K562 (cell line): ENCODE measurements around the gene NDUFAF3. TPM values are rescaled to one million over a fixed set of nuclear protein-coding genes. Genes with fewer than 3 reads are reported as not detected.
A peak's percentile ranks its signal among the peaks of the same experiment; 100 is the strongest.

Source experiments
- CHCHD3 ChIP-seq: fragments of 250-450 bp; sonication (Bioruptor Pico); IDR thresholded peaks from 2 replicates; pipeline ENCODE4 v2.1.2; 2022; ENCODE audit warnings: mild to moderate bottlenecking
- ELF4 ChIP-seq: fragments of 450-650 bp; formaldehyde crosslinking; IDR thresholded peaks from 2 replicates; pipeline ENCODE4 v1.4.0; 2022; ENCODE audit warnings: missing genetic modification characterization
- EWSR1 ChIP-seq: fragments of 450-650 bp; IDR thresholded peaks from 2 replicates; pipeline ENCODE4 v1.6.1; 2018; ENCODE audit warnings: borderline replicate concordance, mild to moderate bottlenecking, low read depth, moderate library complexity; ENCODE audit not compliant: partially characterized antibody
- FOXM1 ChIP-seq, 2 experiments: fragments of 450-650 bp in 1 of 2; sonication (generic) in 1 of 2; formaldehyde crosslinking in 1 of 2; IDR thresholded peaks; 2 replicates each; pipeline versions ENCODE4 v1.6.1 to v1.9.0; 2017 to 2022; ENCODE audit warnings: low read depth in 2 of 2, mild to moderate bottlenecking in 2 of 2, missing genetic modification reagents in 1 of 2, moderate library complexity in 1 of 2
- GABPA ChIP-seq: fragments of 200-800 bp; sonication (Bioruptor generic); conservative IDR thresholded peaks from 2 replicates; pipeline ENCODE4 v1.6.1; 2016; ENCODE audit warnings: low read depth, missing genetic modification characterization, missing compliant biosample characterization
- MAZ ChIP-seq, 2 experiments: fragments of 450-650 bp in 1 of 2; sonication (generic) in 1 of 2; formaldehyde crosslinking; IDR thresholded peaks in 1 of 2; conservative IDR thresholded peaks in 1 of 2; 2 replicates each; pipeline versions ENCODE4 v1.4.0 to v1.5.0; 2020; ENCODE audit warnings: mild to moderate bottlenecking in 1 of 2, missing genetic modification reagents in 1 of 2
- MEIS2 ChIP-seq: fragments of 450-650 bp; IDR thresholded peaks from 2 replicates; pipeline ENCODE4 v1.6.1; 2014; ENCODE audit warnings: mild to moderate bottlenecking; ENCODE audit not compliant: partially characterized antibody
- RAD21 ChIP-seq, 2 experiments: fragments of 250-450 bp in 1 of 2; fragments of 450-650 bp in 1 of 2; sonication (Bioruptor Pico) in 1 of 2; formaldehyde crosslinking in 1 of 2; IDR thresholded peaks in 1 of 2; conservative IDR thresholded peaks in 1 of 2; 2 replicates each; pipeline versions ENCODE4 v1.4.0 to v1.8.0; 2020 to 2022; ENCODE audit warnings: mild to moderate bottlenecking in 2 of 2, moderate library complexity in 1 of 2
- SAP30 ChIP-seq: fragments of 200-600 bp; sonication (generic); IDR thresholded peaks from 2 replicates; pipeline ENCODE4 v1.6.1; 2012; ENCODE audit warnings: borderline replicate concordance, low read depth, mild to moderate bottlenecking, moderate library complexity, low read length, control low read depth, inconsistent platforms; ENCODE audit not compliant: insufficient read depth, poor library complexity, severe bottlenecking
- ZNF507 ChIP-seq: conservative IDR thresholded peaks from 2 replicates; pipeline ENCODE4 v1.6.1; 2017; ENCODE audit warnings: missing genetic modification characterization, missing compliant biosample characterization
- polyA plus RNA-seq, 8 experiments: library from polyadenylated mRNA; depleted of rRNA in 4 of 8; stranded (reverse) in 5 of 8; unstranded in 3 of 8; fragments of >200 nt; fragmentation: Nextera tagmentation in 2 of 8; fragmentation: Illumina TruSeq in 1 of 8; extraction: Ambion mirVana in 2 of 8; extraction: Trizol in 1 of 8; gene quantifications; 2 replicates each; pipeline versions ENCODE4 v1.2.1 to v1.2.3, GENCODE V29; 2011 to 2014; ENCODE audit warnings: inconsistent platforms in 1 of 8, missing spikeins in 1 of 8
- total RNA-seq, 7 experiments: library from RNA; depleted of rRNA in 6 of 7; stranded (reverse); fragments of >200 nt in 6 of 7; fragmentation: Illumina TruSeq in 2 of 7; extraction: Trizol in 2 of 7; gene quantifications; 2 replicates each; pipeline versions ENCODE4 v1.2.1 to v1.2.3, GENCODE V29; 2011 to 2021; ENCODE audit warnings: low replicate concordance in 1 of 7
- TF ChIP-seq, protein P1 (sequence below): fragments of 250-450 bp; sonication (Bioruptor Pico); IDR thresholded peaks from 2 replicates; pipeline ENCODE4 v1.5.0; 2021
- TF ChIP-seq, protein P2 (sequence below), 2 experiments: fragments of 450-650 bp in 1 of 2; sonication (generic) in 1 of 2; formaldehyde crosslinking in 1 of 2; IDR thresholded peaks in 1 of 2; conservative IDR thresholded peaks in 1 of 2; 2 replicates each; pipeline versions ENCODE4 v1.6.1 to v1.8.1; 2016 to 2023; ENCODE audit warnings: mild to moderate bottlenecking in 2 of 2, moderate library complexity in 2 of 2, inconsistent platforms in 1 of 2, missing genetic modification reagents in 1 of 2
- TF ChIP-seq, protein P3 (sequence below): fragments of 250-450 bp; sonication (Bioruptor Pico); IDR thresholded peaks from 2 replicates; pipeline ENCODE4 v1.4.0; 2020; ENCODE audit warnings: mild to moderate bottlenecking, moderate library complexity, borderline replicate concordance
- TF ChIP-seq, protein P4 (sequence below): fragments of 250-450 bp; sonication (Bioruptor Pico); IDR thresholded peaks from 2 replicates; pipeline ENCODE4 v1.5.0; 2021

The NDUFAF3 gene
- total and polyA plus RNA-seq, 9 of the 15 experiments (the other 6 are each of a cell fraction or from before 2014, with no cell fraction given): 17.0 to 127 (median 36.3) TPM

DNA sequence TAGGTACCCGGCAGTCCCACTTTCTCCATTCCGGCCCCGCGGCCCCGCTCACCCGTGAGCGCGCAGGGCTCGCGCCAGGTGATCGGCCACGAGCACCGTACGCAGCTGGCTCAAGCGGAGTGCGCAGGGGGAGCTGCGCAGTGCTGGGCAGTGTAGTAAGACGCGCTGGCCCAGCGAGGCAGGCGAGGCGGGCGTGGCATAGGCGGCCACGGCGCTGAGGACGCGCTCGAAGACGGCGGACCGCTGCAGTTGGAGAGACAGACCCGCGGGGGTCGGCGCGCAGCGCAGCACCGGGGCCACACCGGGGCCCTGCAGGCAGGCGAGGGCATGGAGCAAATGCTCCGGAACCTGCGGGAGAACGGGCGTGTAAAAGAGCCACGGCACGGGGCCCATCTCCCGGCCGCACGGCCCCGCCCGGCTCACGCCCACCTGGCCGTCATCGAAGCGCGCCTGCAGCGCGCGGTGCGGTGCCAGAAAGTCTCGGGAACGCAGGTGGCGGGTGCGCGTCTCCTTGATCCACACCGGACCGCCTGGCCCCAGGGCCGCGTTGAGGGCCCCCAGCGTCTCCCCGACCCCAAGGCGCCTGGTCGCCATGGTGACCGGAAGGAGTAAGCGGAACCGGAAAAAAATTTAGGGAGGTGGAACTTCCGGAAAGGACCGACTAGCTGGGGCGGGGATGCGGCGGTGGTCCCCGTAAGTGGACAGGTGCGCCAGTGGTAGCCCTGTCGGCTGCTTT, 3.8 kb upstream of the NDUFAF3 start, which contains the start of gene DALRD3 (continued):
- TF ChIP-seq MAZ (CRISPR knock-in tag; conservative IDR thresholded peaks at IDR 0.05 in 1 of 2, IDR thresholded peaks at IDR 0.05 in 1 of 2) (peak in 1 of 2 experiments; percentile 43; a peak in 3 of 4 replicates), GABPA (peak; percentile 93), SAP30 (peak; percentile 68), EWSR1 (no peak), FOXM1 (IDR thresholded peaks at IDR 0.05; ENCODE audit: low read depth) (no peak), FOXM1 (CRISPR knock-in tag; IDR thresholded peaks at IDR 0.05; ENCODE audit: low read depth) (0 out of 2 replicates have a peak, but pooled peaks have one; percentile 51), ZNF507 (no peak), ELF4 (no peak), RAD21 (CRISPR knock-in tag; conservative IDR thresholded peaks at IDR 0.05 in 1 of 2, IDR thresholded peaks at IDR 0.05 in 1 of 2) (no peak), MEIS2 (no peak), CHCHD3 (no peak)
- TF ChIP-seq, protein P1, sequence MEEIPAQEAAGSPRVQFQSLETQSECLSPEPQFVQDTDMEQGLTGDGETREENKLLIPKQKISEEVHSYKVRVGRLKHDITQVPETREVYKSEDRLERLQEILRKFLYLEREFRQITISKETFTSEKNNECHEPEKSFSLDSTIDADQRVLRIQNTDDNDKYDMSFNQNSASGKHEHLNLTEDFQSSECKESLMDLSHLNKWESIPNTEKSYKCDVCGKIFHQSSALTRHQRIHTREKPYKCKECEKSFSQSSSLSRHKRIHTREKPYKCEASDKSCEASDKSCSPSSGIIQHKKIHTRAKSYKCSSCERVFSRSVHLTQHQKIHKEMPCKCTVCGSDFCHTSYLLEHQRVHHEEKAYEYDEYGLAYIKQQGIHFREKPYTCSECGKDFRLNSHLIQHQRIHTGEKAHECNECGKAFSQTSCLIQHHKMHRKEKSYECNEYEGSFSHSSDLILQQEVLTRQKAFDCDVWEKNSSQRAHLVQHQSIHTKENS (CRISPR knock-in tag): peak; percentile 59; the same call in 1 of the 2 replicates
- TF ChIP-seq, protein P2, sequence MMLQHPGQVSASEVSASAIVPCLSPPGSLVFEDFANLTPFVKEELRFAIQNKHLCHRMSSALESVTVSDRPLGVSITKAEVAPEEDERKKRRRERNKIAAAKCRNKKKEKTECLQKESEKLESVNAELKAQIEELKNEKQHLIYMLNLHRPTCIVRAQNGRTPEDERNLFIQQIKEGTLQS (IDR thresholded peaks at IDR 0.05): no peak
- TF ChIP-seq, protein P2 (CRISPR knock-in tag; conservative IDR thresholded peaks at IDR 0.05): no peak
- TF ChIP-seq, protein P3, sequence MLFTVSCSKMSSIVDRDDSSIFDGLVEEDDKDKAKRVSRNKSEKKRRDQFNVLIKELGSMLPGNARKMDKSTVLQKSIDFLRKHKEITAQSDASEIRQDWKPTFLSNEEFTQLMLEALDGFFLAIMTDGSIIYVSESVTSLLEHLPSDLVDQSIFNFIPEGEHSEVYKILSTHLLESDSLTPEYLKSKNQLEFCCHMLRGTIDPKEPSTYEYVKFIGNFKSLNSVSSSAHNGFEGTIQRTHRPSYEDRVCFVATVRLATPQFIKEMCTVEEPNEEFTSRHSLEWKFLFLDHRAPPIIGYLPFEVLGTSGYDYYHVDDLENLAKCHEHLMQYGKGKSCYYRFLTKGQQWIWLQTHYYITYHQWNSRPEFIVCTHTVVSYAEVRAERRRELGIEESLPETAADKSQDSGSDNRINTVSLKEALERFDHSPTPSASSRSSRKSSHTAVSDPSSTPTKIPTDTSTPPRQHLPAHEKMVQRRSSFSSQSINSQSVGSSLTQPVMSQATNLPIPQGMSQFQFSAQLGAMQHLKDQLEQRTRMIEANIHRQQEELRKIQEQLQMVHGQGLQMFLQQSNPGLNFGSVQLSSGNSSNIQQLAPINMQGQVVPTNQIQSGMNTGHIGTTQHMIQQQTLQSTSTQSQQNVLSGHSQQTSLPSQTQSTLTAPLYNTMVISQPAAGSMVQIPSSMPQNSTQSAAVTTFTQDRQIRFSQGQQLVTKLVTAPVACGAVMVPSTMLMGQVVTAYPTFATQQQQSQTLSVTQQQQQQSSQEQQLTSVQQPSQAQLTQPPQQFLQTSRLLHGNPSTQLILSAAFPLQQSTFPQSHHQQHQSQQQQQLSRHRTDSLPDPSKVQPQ (CRISPR knock-in tag): no peak
- TF ChIP-seq, protein P4, sequence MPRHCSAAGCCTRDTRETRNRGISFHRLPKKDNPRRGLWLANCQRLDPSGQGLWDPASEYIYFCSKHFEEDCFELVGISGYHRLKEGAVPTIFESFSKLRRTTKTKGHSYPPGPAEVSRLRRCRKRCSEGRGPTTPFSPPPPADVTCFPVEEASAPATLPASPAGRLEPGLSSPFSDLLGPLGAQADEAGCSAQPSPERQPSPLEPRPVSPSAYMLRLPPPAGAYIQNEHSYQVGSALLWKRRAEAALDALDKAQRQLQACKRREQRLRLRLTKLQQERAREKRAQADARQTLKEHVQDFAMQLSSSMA: 0 out of 2 replicates have a peak, but pooled peaks have one; percentile 18
